Measurements from ENCODE around the gene GRID2.

DNA sequence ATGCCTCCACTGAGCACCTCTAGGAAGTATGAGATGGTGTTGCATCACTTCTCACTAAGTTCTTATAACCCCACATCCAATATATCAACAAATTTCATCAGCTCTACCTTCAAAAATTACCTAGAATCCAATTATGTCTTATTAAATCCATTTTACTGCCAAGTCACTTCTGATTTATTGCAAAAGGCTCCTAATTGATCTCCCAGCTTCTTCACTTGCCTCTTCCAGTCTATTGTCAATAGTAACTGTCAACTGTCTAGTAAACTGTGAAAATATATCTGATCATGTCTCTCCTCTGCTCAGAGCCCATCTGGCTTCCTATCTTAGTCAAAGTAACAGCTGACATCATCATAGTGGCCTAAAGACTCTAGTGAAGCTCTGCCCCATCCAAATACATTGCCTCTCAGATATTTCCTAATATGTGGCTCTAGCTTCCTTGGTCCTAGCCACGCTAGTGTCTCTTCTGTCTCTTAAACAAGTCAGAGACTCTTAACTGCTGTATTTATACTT lies 1110.3 kb downstream of the GRID2 start:
- TF ChIP-seq POLR2A (IDR thresholded peaks at IDR 0.05), result no peak
- TF ChIP-seq, protein P1, sequence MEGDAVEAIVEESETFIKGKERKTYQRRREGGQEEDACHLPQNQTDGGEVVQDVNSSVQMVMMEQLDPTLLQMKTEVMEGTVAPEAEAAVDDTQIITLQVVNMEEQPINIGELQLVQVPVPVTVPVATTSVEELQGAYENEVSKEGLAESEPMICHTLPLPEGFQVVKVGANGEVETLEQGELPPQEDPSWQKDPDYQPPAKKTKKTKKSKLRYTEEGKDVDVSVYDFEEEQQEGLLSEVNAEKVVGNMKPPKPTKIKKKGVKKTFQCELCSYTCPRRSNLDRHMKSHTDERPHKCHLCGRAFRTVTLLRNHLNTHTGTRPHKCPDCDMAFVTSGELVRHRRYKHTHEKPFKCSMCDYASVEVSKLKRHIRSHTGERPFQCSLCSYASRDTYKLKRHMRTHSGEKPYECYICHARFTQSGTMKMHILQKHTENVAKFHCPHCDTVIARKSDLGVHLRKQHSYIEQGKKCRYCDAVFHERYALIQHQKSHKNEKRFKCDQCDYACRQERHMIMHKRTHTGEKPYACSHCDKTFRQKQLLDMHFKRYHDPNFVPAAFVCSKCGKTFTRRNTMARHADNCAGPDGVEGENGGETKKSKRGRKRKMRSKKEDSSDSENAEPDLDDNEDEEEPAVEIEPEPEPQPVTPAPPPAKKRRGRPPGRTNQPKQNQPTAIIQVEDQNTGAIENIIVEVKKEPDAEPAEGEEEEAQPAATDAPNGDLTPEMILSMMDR (IDR thresholded peaks at IDR 0.05), result no peak

Data from thyroid gland (tissue), 4 donors.